Liver (tissue), 9 donors: ENCODE measurements around the gene FANCG. TPM values are rescaled to one million over a fixed set of nuclear protein-coding genes. Genes with fewer than 3 reads are reported as not detected.

Experiments
- DNase-seq: peaks from one replicate; pipeline ENCODE4 v3.0.0-alpha.2; 2017; ENCODE audit warnings: low spot score
- H3K27ac ChIP-seq, 2 donors: one replicate each; pipeline ENCODE4 v1.7.0; 2013; ENCODE audit warnings: inconsistent platforms in 2 of 2, low read length in 2 of 2, control low read depth in 1 of 2, low read depth in 1 of 2, mild to moderate bottlenecking in 1 of 2
- H3K27me3 ChIP-seq, 4 donors: one replicate each; pipeline versions ENCODE4 v1.6.1 to v1.7.0; 2013; ENCODE audit warnings: low read length in 3 of 4, inconsistent platforms in 1 of 4, mild to moderate bottlenecking in 1 of 4, moderate library complexity in 1 of 4; ENCODE audit not compliant: control insufficient read depth in 4 of 4, insufficient read depth in 4 of 4
- H3K36me3 ChIP-seq, 4 donors: one replicate each; pipeline versions ENCODE4 v1.6.1 to v1.7.0; 2013; ENCODE audit warnings: low read length in 3 of 4, mild to moderate bottlenecking in 3 of 4, low read depth in 1 of 4, moderate library complexity in 1 of 4; ENCODE audit not compliant: control insufficient read depth in 4 of 4, insufficient read depth in 3 of 4
- H3K4me1 ChIP-seq, 4 donors: one replicate each; pipeline versions ENCODE4 v1.6.1 to v1.7.0; 2013; ENCODE audit warnings: low read length in 3 of 4, mild to moderate bottlenecking in 3 of 4, moderate library complexity in 1 of 4; ENCODE audit not compliant: control insufficient read depth in 4 of 4, insufficient read depth in 4 of 4
- H3K4me3 ChIP-seq, 3 donors: one replicate each; pipeline versions ENCODE4 v1.6.1 to v1.7.0; 2013; ENCODE audit warnings: low read length in 3 of 3, control low read depth in 1 of 3, low read depth in 1 of 3, mild to moderate bottlenecking in 1 of 3
- H3K9ac ChIP-seq, 2 donors: one replicate each; pipeline ENCODE4 v1.7.0; 2013; ENCODE audit warnings: low read length in 2 of 2, mild to moderate bottlenecking in 2 of 2, moderate library complexity in 2 of 2, control low read depth in 1 of 2, low read depth in 1 of 2
- H3K9me3 ChIP-seq, 4 donors: one replicate each; pipeline versions ENCODE4 v1.6.1 to v1.7.0; 2013; ENCODE audit warnings: low read length in 3 of 4; ENCODE audit not compliant: control insufficient read depth in 4 of 4
- FOXA1 ChIP-seq: IDR thresholded peaks from 2 replicates; pipeline ENCODE4 v1.6.1; 2016; ENCODE audit warnings: antibody characterized with exemption
- GABPA ChIP-seq, 2 donors: IDR thresholded peaks in 1 of 2; conservative IDR thresholded peaks in 1 of 2; 2 replicates each; pipeline ENCODE4 v1.6.1; 2016; ENCODE audit warnings: antibody characterized with exemption in 2 of 2, mild to moderate bottlenecking in 1 of 2, moderate library complexity in 1 of 2
- HNF4A ChIP-seq, 2 donors: conservative IDR thresholded peaks; 2 replicates each; pipeline ENCODE4 v1.6.1; 2016; ENCODE audit warnings: antibody characterized with exemption in 2 of 2, mild to moderate bottlenecking in 2 of 2
- HNF4G ChIP-seq: IDR thresholded peaks from 2 replicates; pipeline ENCODE4 v1.6.1; 2016; ENCODE audit warnings: antibody characterized with exemption
- MAX ChIP-seq: IDR thresholded peaks from 2 replicates; pipeline ENCODE4 v1.6.1; 2016; ENCODE audit warnings: antibody characterized with exemption
- NR2F2 ChIP-seq: IDR thresholded peaks from 2 replicates; pipeline ENCODE4 v1.6.1; 2016; ENCODE audit warnings: antibody characterized with exemption
- RAD21 ChIP-seq, 2 donors: IDR thresholded peaks; 2 replicates each; pipeline ENCODE4 v1.6.1; 2016; ENCODE audit warnings: antibody characterized with exemption in 2 of 2, mild to moderate bottlenecking in 2 of 2
- SP1 ChIP-seq: IDR thresholded peaks from 2 replicates; pipeline ENCODE4 v1.6.1; 2018; ENCODE audit warnings: antibody characterized with exemption, mild to moderate bottlenecking
- YY1 ChIP-seq: IDR thresholded peaks from 2 replicates; pipeline ENCODE4 v1.6.1; 2016; ENCODE audit warnings: antibody characterized with exemption, mild to moderate bottlenecking
- ZBTB33 ChIP-seq: IDR thresholded peaks from 2 replicates; pipeline ENCODE4 v1.6.1; 2016; ENCODE audit warnings: antibody characterized with exemption
- WGBS: extraction: QIAGEN DNeasy Blood & Tissue Kit; methylation state at CpG from one replicate; pipeline ENCODE4 v1.1.7; 2013; 5-methylcytosine and 5-hydroxymethylcytosine counted together
- polyA plus RNA-seq, 2 donors: library from polyadenylated mRNA; stranded (reverse) in 1 of 2; unstranded in 1 of 2; fragments of 200-250 nt in 1 of 2; fragments of >200 nt in 1 of 2; fragmentation: Nextera tagmentation in 1 of 2; extraction: Ambion mirVana in 1 of 2; gene quantifications; one replicate each; pipeline versions ENCODE4 v1.2.1 to v1.2.3, GENCODE V29; 2013 to 2015
- total RNA-seq, 2 donors: library from RNA; depleted of rRNA; stranded (reverse); fragments of >200 nt; gene quantifications; one replicate each; pipeline ENCODE4 v1.2.3, GENCODE V29; 2014
- TF ChIP-seq, protein P1 (sequence below): IDR thresholded peaks from 2 replicates; pipeline ENCODE4 v1.6.1; 2016; ENCODE audit warnings: antibody characterized with exemption, mild to moderate bottlenecking
- donor health status: healthy.
- donor health status: healthy.
- donor health status: healthy.
- donor health status: healthy.
- donor health status: healthy.

Gene FANCG
- total and polyA plus RNA-seq, 4 donors = 1.7 to 16.0 (median 4.0) TPM

GRCh38 chr9:35114840-35115628 is 35.3 kb upstream of the FANCG start:
- H3K9ac ChIP-seq = peak overlapping the region; percentile 41 to 42
- H3K27me3 ChIP-seq = no peaks in the 10 kb centered on the region
- no peaks in the 10 kb centered on the region for H3K9me3 ChIP-seq
- DNase-seq = peak; percentile 49
- H3K36me3 ChIP-seq = no peaks in the 10 kb centered on the region
- TF ChIP-seq RAD21 (IDR thresholded peaks at IDR 0.05) = no peak
- TF ChIP-seq, protein P1, sequence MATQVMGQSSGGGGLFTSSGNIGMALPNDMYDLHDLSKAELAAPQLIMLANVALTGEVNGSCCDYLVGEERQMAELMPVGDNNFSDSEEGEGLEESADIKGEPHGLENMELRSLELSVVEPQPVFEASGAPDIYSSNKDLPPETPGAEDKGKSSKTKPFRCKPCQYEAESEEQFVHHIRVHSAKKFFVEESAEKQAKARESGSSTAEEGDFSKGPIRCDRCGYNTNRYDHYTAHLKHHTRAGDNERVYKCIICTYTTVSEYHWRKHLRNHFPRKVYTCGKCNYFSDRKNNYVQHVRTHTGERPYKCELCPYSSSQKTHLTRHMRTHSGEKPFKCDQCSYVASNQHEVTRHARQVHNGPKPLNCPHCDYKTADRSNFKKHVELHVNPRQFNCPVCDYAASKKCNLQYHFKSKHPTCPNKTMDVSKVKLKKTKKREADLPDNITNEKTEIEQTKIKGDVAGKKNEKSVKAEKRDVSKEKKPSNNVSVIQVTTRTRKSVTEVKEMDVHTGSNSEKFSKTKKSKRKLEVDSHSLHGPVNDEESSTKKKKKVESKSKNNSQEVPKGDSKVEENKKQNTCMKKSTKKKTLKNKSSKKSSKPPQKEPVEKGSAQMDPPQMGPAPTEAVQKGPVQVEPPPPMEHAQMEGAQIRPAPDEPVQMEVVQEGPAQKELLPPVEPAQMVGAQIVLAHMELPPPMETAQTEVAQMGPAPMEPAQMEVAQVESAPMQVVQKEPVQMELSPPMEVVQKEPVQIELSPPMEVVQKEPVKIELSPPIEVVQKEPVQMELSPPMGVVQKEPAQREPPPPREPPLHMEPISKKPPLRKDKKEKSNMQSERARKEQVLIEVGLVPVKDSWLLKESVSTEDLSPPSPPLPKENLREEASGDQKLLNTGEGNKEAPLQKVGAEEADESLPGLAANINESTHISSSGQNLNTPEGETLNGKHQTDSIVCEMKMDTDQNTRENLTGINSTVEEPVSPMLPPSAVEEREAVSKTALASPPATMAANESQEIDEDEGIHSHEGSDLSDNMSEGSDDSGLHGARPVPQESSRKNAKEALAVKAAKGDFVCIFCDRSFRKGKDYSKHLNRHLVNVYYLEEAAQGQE = no peak
- no peak for TF ChIP-seq GABPA (IDR thresholded peaks at IDR 0.05 in 1 of 2, conservative IDR thresholded peaks at IDR 0.05 in 1 of 2)
- no peak for TF ChIP-seq SP1
- TF ChIP-seq NR2F2 = peak; percentile 35
- no peak for TF ChIP-seq HNF4G
- peak in 1 of 2 donors; percentile 7 for TF ChIP-seq HNF4A (conservative IDR thresholded peaks at IDR 0.05)
- no peak for TF ChIP-seq YY1
- no peak for TF ChIP-seq ZBTB33
- WGBS = 20% methylated on average over 12 of the region's 12 CpGs
- peak overlapping the region; percentile 89 to 93 for H3K27ac ChIP-seq
- H3K4me1 ChIP-seq = peaks cover 19 to 61% (median 46%) of the 10 kb centered on the region in 4 donors
- H3K4me3 ChIP-seq = peak overlapping the region; percentile 57 to 81 (median 64)

DNA sequence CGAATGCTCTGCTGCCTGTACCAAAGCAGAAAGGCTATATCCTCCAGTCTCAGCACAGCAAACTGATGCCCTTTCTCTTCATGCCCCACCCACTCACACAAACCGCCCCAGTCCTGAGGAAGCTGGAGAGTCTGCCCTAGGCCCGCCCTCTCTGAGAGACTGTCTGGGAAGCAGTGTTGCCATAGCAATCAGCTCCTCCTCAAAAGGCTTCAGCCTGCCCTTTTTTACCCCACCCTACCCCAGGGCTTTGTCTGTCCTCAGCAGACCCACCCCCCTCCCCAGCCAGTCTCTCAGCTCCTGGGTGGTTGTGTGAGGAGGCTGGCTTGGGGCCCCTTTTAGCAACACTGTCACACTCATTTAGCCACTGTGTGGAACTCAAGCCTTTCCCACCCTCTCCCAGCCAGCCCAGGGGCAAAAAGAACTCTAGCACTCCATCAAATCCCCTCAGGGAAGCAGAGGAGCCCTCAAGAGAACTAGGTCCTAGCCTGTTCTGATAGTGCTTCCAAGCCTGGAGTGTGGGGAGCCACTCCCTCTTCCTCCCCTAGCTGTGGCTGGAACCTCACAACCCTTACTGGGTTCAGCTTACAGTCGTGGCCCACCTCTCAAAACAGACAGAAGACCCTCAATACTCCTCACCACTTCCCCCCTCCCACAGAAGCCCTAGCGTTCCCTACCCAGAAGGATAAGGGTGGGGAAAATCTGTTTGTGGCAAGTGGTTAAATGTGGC is 34.5 kb upstream of the FANCG start:
- H3K4me1 ChIP-seq = peaks cover 19 to 68% (median 48%) of the 10 kb centered on the region in 4 donors
- DNase-seq = peak; percentile 74
- H3K9me3 ChIP-seq = no peaks in the 10 kb centered on the region
- H3K27me3 ChIP-seq = no peaks in the 10 kb centered on the region
- peak overlapping the region in 1 of 2 donors; percentile 55 for H3K9ac ChIP-seq
- peak overlapping the region in 1 of 3 donors; percentile 57 for H3K4me3 ChIP-seq
- 37% methylated on average over 5 of the region's 5 CpGs for WGBS
- no peaks in the 10 kb centered on the region for H3K36me3 ChIP-seq
- TF ChIP-seq SP1 (peak; percentile 33), MAX (no peak), FOXA1 (no peak), HNF4A (conservative IDR thresholded peaks at IDR 0.05) (no peak)
- H3K27ac ChIP-seq = peak overlapping the region; percentile 89 to 93
